Panc1 (cell line): ENCODE results near the gene PLK3.

ENCODE experiments used
- POLR2AphosphoS5 ChIP-seq: IDR thresholded peaks from 2 replicates; pipeline ENCODE4 v1.6.1; 2012; ENCODE audit warnings: mild to moderate bottlenecking, low read depth, low read length, moderate library complexity
- REST ChIP-seq, 2 experiments: IDR thresholded peaks; 2 replicates each; pipeline ENCODE4 v1.6.1; 2011 to 2012; ENCODE audit warnings: low read depth in 2 of 2, control low read depth in 1 of 2, low read length in 1 of 2, mild to moderate bottlenecking in 1 of 2, moderate library complexity in 1 of 2; ENCODE audit not compliant: insufficient read depth in 1 of 2
- TF ChIP-seq, protein P1 (sequence below): fragments of 450-650 bp; IDR thresholded peaks from 2 replicates; pipeline ENCODE4 v1.5.1; 2017; ENCODE audit warnings: mild to moderate bottlenecking

GRCh38 chr1:44847845-44848244, 47.7 kb downstream of the PLK3 start:
- TF ChIP-seq REST (IDR thresholded peaks at IDR 0.05; ENCODE audit: insufficient read depth in 1 of 2, low read depth in 2 of 2, low read length in 1 of 2) (no peak), POLR2AphosphoS5 (no peak)
- TF ChIP-seq, protein P1, sequence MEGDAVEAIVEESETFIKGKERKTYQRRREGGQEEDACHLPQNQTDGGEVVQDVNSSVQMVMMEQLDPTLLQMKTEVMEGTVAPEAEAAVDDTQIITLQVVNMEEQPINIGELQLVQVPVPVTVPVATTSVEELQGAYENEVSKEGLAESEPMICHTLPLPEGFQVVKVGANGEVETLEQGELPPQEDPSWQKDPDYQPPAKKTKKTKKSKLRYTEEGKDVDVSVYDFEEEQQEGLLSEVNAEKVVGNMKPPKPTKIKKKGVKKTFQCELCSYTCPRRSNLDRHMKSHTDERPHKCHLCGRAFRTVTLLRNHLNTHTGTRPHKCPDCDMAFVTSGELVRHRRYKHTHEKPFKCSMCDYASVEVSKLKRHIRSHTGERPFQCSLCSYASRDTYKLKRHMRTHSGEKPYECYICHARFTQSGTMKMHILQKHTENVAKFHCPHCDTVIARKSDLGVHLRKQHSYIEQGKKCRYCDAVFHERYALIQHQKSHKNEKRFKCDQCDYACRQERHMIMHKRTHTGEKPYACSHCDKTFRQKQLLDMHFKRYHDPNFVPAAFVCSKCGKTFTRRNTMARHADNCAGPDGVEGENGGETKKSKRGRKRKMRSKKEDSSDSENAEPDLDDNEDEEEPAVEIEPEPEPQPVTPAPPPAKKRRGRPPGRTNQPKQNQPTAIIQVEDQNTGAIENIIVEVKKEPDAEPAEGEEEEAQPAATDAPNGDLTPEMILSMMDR: no peak
